Right lobe of liver (tissue), 4 donors: ENCODE data around the gene C19orf67.

ENCODE experiments used
- POLR2A ChIP-seq: fragments of 450-650 bp; IDR thresholded peaks from one replicate; pipeline ENCODE4 v1.6.1; 2017; ENCODE audit warnings: antibody characterized with exemption, mild to moderate bottlenecking
- TF ChIP-seq, protein P1 (sequence below), 4 donors: fragments of 200-600 bp in 3 of 4; fragments of 450-650 bp in 1 of 4; IDR thresholded peaks; one replicate each; pipeline versions ENCODE4 v1.5.1 to v1.8.0; 2016 to 2022; ENCODE audit warnings: antibody characterized with exemption in 4 of 4, mild to moderate bottlenecking in 2 of 4
- donor health status: DM: no; HTN: no; CAD: no.
- donor health status: DM: no; HTN: no; CAD: no.
- donor health status: DM: no; HTN: yes; CAD: no.

- TF ChIP-seq, protein P1, sequence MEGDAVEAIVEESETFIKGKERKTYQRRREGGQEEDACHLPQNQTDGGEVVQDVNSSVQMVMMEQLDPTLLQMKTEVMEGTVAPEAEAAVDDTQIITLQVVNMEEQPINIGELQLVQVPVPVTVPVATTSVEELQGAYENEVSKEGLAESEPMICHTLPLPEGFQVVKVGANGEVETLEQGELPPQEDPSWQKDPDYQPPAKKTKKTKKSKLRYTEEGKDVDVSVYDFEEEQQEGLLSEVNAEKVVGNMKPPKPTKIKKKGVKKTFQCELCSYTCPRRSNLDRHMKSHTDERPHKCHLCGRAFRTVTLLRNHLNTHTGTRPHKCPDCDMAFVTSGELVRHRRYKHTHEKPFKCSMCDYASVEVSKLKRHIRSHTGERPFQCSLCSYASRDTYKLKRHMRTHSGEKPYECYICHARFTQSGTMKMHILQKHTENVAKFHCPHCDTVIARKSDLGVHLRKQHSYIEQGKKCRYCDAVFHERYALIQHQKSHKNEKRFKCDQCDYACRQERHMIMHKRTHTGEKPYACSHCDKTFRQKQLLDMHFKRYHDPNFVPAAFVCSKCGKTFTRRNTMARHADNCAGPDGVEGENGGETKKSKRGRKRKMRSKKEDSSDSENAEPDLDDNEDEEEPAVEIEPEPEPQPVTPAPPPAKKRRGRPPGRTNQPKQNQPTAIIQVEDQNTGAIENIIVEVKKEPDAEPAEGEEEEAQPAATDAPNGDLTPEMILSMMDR (IDR thresholded peaks at IDR 0.05) = no peak
- TF ChIP-seq POLR2A = no peak
These were observed 515 bp upstream of the C19orf67 start for GRCh38 chr19:14086098-14086497.
